ENCODE measurements around the gene KIFBP.
"Not testable (repeated sequence)": the region's sequence is repeated elsewhere in the genome, so short reads cannot be mapped to it uniquely, and the experiment has no call there.

The KIFBP gene

DNA sequence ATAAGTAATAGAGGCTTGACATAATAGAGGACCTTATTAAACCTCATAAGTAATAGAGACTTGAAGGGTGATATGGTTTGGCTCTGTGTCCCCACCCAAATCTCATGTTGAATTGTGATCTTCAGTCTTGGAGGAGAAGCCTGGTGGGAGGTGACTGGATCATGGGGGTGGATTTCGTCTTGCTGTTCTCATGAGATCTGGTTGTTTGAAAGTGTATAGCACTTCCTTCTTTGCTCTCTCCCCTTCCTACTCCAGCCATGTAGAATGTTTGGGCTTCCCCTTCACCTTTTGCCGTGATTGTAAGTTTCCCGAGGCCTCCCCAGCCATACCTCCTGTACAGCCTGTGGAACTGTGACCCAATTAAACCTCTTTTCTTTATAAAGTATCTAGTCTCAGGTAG is 8.6 kb downstream of the KIFBP start:
- no peak for DNase-seq (ENCODE audit: low read depth, low spot score)

DNA sequence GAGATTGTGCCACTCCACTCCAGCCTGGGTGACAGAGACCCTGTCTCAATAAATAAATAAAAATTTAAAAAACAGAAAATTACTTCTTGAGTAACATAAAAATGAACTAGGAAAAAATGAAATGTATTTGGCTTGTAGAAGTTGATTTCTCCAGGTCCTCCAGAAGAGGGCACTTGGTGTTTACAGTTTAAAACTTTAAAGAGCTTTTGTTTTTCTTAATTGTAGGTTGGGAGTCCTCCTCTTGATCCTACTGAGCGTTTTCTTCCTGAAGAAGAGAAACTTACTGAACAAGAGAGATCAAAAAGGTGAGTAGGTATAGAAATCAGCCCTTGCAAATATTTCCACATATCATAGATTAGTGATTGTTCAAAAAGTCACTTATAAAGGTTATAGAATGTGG is 16.2 kb downstream of the KIFBP start:
- no peak for DNase-seq (ENCODE audit: low read depth, low spot score)

DNA sequence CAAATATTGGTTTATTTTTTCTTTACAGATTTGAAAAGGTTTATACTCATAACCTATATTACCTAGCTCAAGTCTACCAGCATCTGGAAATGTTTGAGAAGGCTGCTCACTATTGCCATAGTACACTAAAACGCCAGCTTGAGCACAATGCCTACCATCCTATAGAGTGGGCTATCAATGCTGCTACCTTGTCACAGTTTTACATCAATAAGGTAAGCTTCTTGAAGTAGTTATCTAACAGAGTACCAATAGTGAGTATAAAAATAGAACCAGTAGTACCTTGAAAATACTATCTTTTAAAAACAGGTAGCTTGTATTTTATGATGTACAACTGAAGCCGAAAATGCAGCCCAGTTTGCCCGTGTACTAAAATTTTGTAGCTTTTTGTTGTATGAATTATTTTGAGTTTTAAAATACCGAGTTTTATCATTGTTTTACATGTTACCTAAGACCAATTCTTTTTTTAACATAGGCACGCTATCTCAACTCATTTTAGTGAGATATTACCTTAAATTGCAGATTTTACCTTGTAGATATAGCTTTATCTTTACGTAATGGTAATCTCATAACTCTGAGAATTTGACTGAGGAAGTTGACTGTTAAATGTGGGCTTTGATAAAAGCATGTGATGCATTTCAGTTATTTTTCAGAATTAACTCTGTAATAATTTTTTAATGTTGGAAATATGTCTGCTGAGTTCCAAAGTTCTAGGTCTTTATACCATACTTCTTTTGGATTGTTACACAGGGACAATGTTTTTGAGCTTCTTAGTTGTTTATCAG is 17.3 kb downstream of the KIFBP start:
- no peak for DNase-seq (ENCODE audit: low read depth, low spot score)

- DNase-seq (ENCODE audit: low read depth, low spot score), result no peak
Measured at GRCh38 chr10:69007260-69007659, 18.7 kb downstream of the KIFBP start.

GRCh38 chr10:69009360-69009759 is 20.8 kb downstream of the KIFBP start:
- no peak for DNase-seq (ENCODE audit: low read depth, low spot score)

GRCh38 chr10:69010151-69010640 is 21.6 kb downstream of the KIFBP start:
- DNase-seq (ENCODE audit: low read depth, low spot score), result no peak

DNA sequence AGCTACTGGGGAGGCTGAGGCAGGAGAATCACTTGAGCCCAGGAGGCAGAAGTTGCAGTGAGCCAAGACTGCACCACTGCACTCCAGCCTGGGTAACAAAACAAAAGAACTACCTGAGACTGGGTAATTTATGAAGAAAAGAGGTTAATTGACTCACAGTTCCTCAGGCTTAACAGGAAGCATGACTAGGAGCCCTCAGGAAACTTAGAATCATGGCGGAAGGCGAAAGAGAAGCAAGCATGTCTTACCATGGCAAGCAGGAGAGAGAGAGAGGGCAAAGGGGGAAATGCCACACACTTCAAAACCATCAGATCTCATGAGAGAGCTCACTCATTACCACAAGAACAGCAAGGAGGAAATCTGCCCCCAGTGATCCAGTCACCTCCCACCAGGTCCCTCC is 24.2 kb downstream of the KIFBP start:
- not testable (repeated sequence) for DNase-seq (ENCODE audit: low read depth, low spot score)

- no peak for DNase-seq (ENCODE audit: low read depth, low spot score)
Measured at GRCh38 chr10:69014171-69014570, 25.6 kb downstream of the KIFBP start.

- DNase-seq (ENCODE audit: low read depth, low spot score), result no peak
Measured at GRCh38 chr10:69018613-69019012, 30.0 kb downstream of the KIFBP start.

GRCh38 chr10:69022611-69023010 is 34.0 kb downstream of the KIFBP start:
- DNase-seq (ENCODE audit: low read depth, low spot score), result no peak

DNA sequence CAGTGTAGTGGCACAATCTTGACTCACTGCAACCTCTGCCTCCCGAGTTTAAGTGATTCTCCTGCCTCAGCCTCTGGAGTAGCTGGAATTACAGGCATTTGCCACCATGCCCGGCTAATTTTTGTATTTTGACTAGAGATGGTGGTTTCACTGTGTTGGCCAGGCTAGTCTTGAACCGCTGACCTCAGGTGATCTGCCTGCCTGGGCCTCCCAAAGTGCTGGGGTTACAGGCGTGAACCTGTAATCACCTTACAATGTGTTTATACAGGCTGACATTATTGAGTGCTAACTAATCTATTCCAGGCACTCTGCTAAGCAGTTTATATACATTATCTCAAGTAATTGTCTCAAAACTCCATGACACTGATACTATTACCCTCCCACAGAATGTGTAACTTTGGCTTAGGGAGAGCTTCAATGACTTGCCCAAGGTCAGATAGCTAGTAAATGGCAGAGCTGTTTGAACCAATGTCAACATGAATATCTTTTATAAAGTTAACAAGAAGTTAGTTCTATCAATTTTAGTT is 36.8 kb downstream of the KIFBP start:
- DNase-seq (ENCODE audit: low read depth, low spot score), result no peak

DNA sequence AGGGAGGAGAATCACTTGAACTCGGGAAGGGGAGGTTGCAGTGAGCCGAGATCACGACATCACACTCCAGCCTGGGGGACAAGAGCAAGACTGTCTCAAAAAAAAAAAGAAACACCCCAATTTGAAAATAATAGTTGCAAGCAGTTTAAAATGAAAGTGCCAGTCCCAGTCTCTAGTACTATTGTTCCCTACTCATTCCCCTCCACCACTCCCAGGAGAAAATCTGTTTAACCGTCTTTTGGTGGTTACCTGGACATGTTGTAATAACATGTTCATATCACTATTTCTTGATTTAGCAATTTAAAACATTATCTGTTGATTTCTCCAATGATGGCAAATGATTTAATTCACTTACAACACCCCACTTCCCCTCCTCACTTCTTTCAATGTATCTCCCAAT is 44.7 kb downstream of the KIFBP start:
- no peak for DNase-seq (ENCODE audit: low read depth, low spot score)

GRCh38 chr10:69037489-69037888 is 48.9 kb downstream of the KIFBP start:
- DNase-seq (ENCODE audit: low read depth, low spot score), result no peak

GRCh38 chr10:69040904-69041303 is 52.3 kb downstream of the KIFBP start:
- not testable (repeated sequence) for DNase-seq (ENCODE audit: low read depth, low spot score)

GRCh38 chr10:69042417-69042816 is 53.8 kb downstream of the KIFBP start:
- no peak for DNase-seq (ENCODE audit: low read depth, low spot score)

DNA sequence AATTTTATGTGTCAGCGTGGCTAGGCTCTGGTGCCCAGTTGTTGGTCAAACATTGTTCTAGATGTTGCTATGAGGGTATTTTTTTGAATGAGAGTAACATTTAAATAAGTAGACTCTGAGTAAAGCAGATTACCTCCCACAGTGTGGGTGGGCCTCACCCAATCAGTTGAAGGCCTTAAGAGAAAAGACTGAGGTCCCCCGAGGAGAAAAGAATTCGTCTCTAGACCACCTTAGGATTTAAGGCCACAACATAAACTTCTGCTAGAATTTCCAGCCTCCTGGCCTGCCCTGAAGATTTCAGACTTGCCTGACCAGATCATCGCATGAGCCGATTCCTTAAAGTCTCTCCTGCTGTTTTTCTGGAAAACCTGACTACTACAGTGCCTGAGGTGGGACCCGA is 54.2 kb downstream of the KIFBP start:
- no peak for DNase-seq (ENCODE audit: low read depth, low spot score)

GRCh38 chr10:69043931-69044531 is 55.4 kb downstream of the KIFBP start:
- no peak for DNase-seq (ENCODE audit: low read depth, low spot score)

- no peak for DNase-seq (ENCODE audit: low read depth, low spot score)
Measured at GRCh38 chr10:69044546-69044945, 55.9 kb downstream of the KIFBP start.

DNA sequence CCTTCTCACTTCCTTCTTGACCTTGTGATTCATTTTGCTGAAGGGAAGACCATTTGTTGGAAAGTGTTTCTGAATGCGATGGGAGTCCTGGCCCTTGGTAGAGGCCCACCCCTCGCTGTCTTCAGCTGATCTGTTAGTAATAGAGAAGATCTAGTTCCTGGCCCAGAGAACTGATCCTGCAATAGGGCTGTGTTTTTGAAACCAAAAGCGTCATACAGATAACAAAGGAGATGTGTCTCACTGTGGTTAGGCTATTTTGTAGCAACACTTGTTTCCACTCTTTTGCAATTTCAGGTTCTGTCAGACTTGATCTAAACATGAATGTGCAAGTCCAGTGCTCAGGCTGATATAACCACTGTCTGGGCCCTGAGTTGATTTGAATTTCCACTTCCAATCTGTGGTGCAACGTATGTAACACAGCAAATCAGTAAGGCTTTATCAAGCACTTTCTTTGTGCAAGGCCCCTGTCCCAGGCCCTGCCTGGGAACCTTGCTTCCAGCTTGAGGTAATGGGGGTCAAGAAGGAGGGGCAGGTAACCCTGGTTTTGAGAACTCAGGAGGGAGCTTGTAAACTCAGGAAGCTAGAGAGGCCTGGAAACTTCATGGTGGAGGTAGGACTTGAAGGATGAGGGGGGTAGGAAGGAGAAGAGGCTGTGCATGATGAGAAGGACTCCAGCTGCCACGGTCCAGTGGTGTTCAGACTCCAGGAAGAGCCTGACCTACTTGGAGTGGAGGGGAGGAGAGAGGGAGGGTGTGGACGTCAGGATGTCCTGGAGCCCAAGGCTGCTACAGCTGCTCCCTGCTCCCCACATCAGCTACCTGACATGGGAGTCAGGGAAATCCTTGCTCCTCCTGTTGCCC is 57.1 kb downstream of the KIFBP start:
- DNase-seq (ENCODE audit: low read depth, low spot score), result no peak

DNA sequence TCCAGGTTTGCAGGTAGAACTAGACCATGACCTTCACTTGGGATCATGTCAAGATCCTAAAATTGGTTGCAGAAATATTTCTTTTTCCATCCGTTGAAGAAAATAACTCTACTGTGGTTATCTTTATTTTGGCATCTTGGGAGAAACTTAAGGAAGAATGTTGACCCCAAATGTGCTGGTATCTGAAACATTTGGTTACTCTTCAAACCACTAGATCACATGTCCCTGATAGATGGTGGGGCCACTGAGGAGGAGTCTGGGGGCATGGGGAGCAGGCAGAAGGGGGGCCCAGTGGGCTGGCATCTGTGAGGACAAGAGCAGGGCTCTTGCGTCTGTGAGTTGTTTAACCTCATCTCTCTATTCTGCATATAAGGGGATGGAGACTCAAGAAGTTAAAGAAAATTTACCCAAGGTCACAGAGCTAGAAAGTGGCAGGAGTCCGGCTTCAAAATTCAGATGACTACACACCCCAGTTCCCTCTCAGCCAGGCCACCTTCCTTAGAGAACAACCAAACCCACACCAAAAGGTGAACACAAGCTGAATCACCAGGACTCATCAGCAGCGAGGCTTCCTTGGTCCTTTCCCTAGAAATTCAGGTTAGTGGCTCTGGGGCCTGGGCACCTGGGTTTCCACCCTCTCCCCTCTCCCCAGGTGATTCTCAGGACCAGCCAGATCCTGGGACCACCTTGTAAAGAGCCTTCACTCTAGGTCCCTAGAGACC is 58.7 kb downstream of the KIFBP start:
- no peak for DNase-seq (ENCODE audit: low read depth, low spot score)

DNA sequence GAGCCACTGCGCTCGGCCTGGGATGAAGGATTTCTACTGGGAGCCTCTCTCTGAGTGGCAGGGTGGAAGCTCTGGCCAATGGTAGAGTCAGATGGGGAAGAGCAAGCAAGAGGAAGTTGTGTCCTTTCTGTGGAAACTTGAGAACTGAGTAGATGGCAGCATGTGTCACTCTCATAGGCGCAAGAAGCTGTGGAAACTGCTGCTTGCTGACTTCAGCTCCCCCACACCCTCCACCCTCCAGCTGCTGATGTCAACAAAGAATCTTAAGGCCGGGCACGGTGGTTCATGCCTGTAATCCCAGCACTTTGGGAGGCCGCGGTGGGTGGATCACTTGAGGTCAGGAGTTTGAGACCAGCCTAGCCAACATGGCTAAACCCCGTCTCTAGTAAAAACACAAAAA is 59.5 kb downstream of the KIFBP start:
- no peak for DNase-seq (ENCODE audit: low read depth, low spot score)
